Muscle layer of duodenum (tissue), 2 donors: ENCODE data around the gene VWA8.

ENCODE experiments used
- H3K27ac ChIP-seq: one replicate; pipeline ENCODE4 v1.7.0; 2013; ENCODE audit warnings: mild to moderate bottlenecking, low read length
- H3K27me3 ChIP-seq: one replicate; pipeline ENCODE4 v1.7.0; 2013; ENCODE audit warnings: low read depth, mild to moderate bottlenecking, control low read depth, low read length
- H3K36me3 ChIP-seq, 2 donors: one replicate each; pipeline ENCODE4 v1.7.0; 2013; ENCODE audit warnings: low read length in 2 of 2, control low read depth in 1 of 2, mild to moderate bottlenecking in 1 of 2; ENCODE audit not compliant: insufficient read depth in 2 of 2, control insufficient read depth in 1 of 2
- H3K4me1 ChIP-seq, 2 donors: one replicate each; pipeline ENCODE4 v1.7.0; 2013; ENCODE audit warnings: low read length in 2 of 2, mild to moderate bottlenecking in 2 of 2, control low read depth in 1 of 2, moderate library complexity in 1 of 2; ENCODE audit not compliant: insufficient read depth in 2 of 2, control insufficient read depth in 1 of 2
- H3K4me3 ChIP-seq, 2 donors: one replicate each; pipeline ENCODE4 v1.7.0; 2013; ENCODE audit warnings: low read length in 2 of 2, low read depth in 1 of 2, mild to moderate bottlenecking in 1 of 2
- H3K9me3 ChIP-seq, 2 donors: one replicate each; pipeline ENCODE4 v1.7.0; 2013; ENCODE audit warnings: low read length in 2 of 2, control low read depth in 1 of 2, mild to moderate bottlenecking in 1 of 2; ENCODE audit not compliant: control insufficient read depth in 1 of 2
- donor health status: healthy.

VWA8 gene

GRCh38 chr13:41563341-41563983 lies 397.4 kb downstream of the VWA8 start:
- Histone ChIP-seq H3K27ac (no peak overlapping the region), H3K4me1 (peaks cover 0 to 29% of the 10 kb centered on the region in 2 donors), H3K36me3 (peaks cover 0 to 4% of the 10 kb centered on the region in 2 donors), H3K27me3 (no peaks in the 10 kb centered on the region), H3K4me3 (no peak overlapping the region), H3K9me3 (no peaks in the 10 kb centered on the region)

- Histone ChIP-seq H3K36me3 (peaks cover 0 to under 1% of the 10 kb centered on the region in 2 donors), H3K27me3 (no peaks in the 10 kb centered on the region), H3K4me1 (peaks cover 0 to 29% of the 10 kb centered on the region in 2 donors), H3K27ac (no peak overlapping the region), H3K9me3 (no peaks in the 10 kb centered on the region), H3K4me3 (no peak overlapping the region)
Observed at GRCh38 chr13:41562541-41563178, 398.2 kb downstream of the VWA8 start.

- Histone ChIP-seq H3K9me3 (no peaks in the 10 kb centered on the region), H3K4me1 (peaks cover 0 to 29% of the 10 kb centered on the region in 2 donors)
Observed at GRCh38 chr13:41562083-41562482, 398.8 kb downstream of the VWA8 start.

GRCh38 chr13:41561170-41561569 lies 399.7 kb downstream of the VWA8 start:
- H3K4me1 ChIP-seq: peaks cover 0 to 29% of the 10 kb centered on the region in 2 donors
- H3K27ac ChIP-seq: no peak overlapping the region
- no peaks in the 10 kb centered on the region for H3K9me3 ChIP-seq

More at GRCh38 chr13:41562083-41562482, 398.8 kb downstream of the VWA8 start:
- Histone ChIP-seq H3K27ac (no peak overlapping the region), H3K36me3 (no peaks in the 10 kb centered on the region), H3K4me3 (no peak overlapping the region), H3K27me3 (no peaks in the 10 kb centered on the region)

GRCh38 chr13:41558781-41559560 lies 401.9 kb downstream of the VWA8 start:
- Histone ChIP-seq H3K4me3 (no peak overlapping the region), H3K9me3 (no peaks in the 10 kb centered on the region), H3K36me3 (no peaks in the 10 kb centered on the region), H3K4me1 (peaks cover 0 to 23% of the 10 kb centered on the region in 2 donors), H3K27me3 (no peaks in the 10 kb centered on the region), H3K27ac (no peak overlapping the region)

More at GRCh38 chr13:41561170-41561569, 399.7 kb downstream of the VWA8 start:
- Histone ChIP-seq H3K27me3 (no peaks in the 10 kb centered on the region), H3K4me3 (no peak overlapping the region), H3K36me3 (no peaks in the 10 kb centered on the region)

- H3K4me3 ChIP-seq: no peak overlapping the region
- H3K9me3 ChIP-seq: no peaks in the 10 kb centered on the region
- H3K27me3 ChIP-seq: no peaks in the 10 kb centered on the region
- H3K4me1 ChIP-seq: peaks cover 0 to 14% of the 10 kb centered on the region in 2 donors
- no peaks in the 10 kb centered on the region for H3K36me3 ChIP-seq
- H3K27ac ChIP-seq: no peak overlapping the region
Observed at GRCh38 chr13:41557719-41558118, 403.2 kb downstream of the VWA8 start.

GRCh38 chr13:41554626-41555386 lies 406.1 kb downstream of the VWA8 start:
- no peaks in the 10 kb centered on the region for H3K36me3 ChIP-seq
- no peak overlapping the region for H3K4me3 ChIP-seq
- no peaks in the 10 kb centered on the region for H3K9me3 ChIP-seq
- no peaks in the 10 kb centered on the region for H3K4me1 ChIP-seq
- no peaks in the 10 kb centered on the region for H3K27me3 ChIP-seq
- H3K27ac ChIP-seq: no peak overlapping the region

GRCh38 chr13:41554180-41554579 lies 406.7 kb downstream of the VWA8 start:
- H3K4me1 ChIP-seq: no peaks in the 10 kb centered on the region
- no peak overlapping the region for H3K27ac ChIP-seq
- H3K9me3 ChIP-seq: no peaks in the 10 kb centered on the region
- no peaks in the 10 kb centered on the region for H3K27me3 ChIP-seq
- no peak overlapping the region for H3K4me3 ChIP-seq
- no peaks in the 10 kb centered on the region for H3K36me3 ChIP-seq

GRCh38 chr13:41552031-41552430 lies 408.9 kb downstream of the VWA8 start:
- Histone ChIP-seq H3K4me1 (peaks cover 0 to 4% of the 10 kb centered on the region in 2 donors), H3K27ac (no peak overlapping the region), H3K27me3 (no peaks in the 10 kb centered on the region), H3K36me3 (no peaks in the 10 kb centered on the region), H3K9me3 (no peaks in the 10 kb centered on the region), H3K4me3 (no peak overlapping the region)

GRCh38 chr13:41550276-41550675 lies 410.6 kb downstream of the VWA8 start:
- H3K4me3 ChIP-seq: no peak overlapping the region
- no peaks in the 10 kb centered on the region for H3K9me3 ChIP-seq
- H3K27me3 ChIP-seq: no peaks in the 10 kb centered on the region
- H3K27ac ChIP-seq: no peak overlapping the region
- H3K4me1 ChIP-seq: peaks cover 0 to 6% of the 10 kb centered on the region in 2 donors
- no peaks in the 10 kb centered on the region for H3K36me3 ChIP-seq

GRCh38 chr13:41549491-41549890 lies 411.4 kb downstream of the VWA8 start:
- peaks cover 0 to 6% of the 10 kb centered on the region in 2 donors for H3K4me1 ChIP-seq
- no peaks in the 10 kb centered on the region for H3K9me3 ChIP-seq
- H3K4me3 ChIP-seq: no peak overlapping the region
- H3K27me3 ChIP-seq: no peaks in the 10 kb centered on the region
- no peak overlapping the region for H3K27ac ChIP-seq
- H3K36me3 ChIP-seq: no peaks in the 10 kb centered on the region
